HEK293 (cell line): ENCODE data around the gene TMPRSS6.

Experiments
- BCL11B ChIP-seq: fragments of 450-650 bp; formaldehyde crosslinking; IDR thresholded peaks from 2 replicates; pipeline ENCODE4 v1.5.1; 2016; ENCODE audit warnings: low read depth, missing biosample characterization, missing genetic modification characterization
- GLI4 ChIP-seq: fragments of 450-650 bp; formaldehyde crosslinking; IDR thresholded peaks from 2 replicates; pipeline ENCODE4 v1.5.1; 2016; ENCODE audit warnings: missing biosample characterization, missing genetic modification characterization
- HOXA7 ChIP-seq: sonication (generic); formaldehyde crosslinking; IDR thresholded peaks from 2 replicates; pipeline ENCODE4 v1.8.1; 2022; ENCODE audit warnings: missing genetic modification reagents, borderline replicate concordance
- KLF8 ChIP-seq: fragments of 450-650 bp; formaldehyde crosslinking; IDR thresholded peaks from 2 replicates; pipeline ENCODE4 v1.5.1; 2016; ENCODE audit warnings: missing biosample characterization, missing genetic modification characterization
- MYNN ChIP-seq: fragments of 450-650 bp; formaldehyde crosslinking; IDR thresholded peaks from 2 replicates; pipeline ENCODE4 v1.5.1; 2016; ENCODE audit warnings: missing biosample characterization, missing genetic modification characterization, borderline replicate concordance
- SP3 ChIP-seq: fragments of 450-650 bp; formaldehyde crosslinking; IDR thresholded peaks from 2 replicates; pipeline ENCODE4 v1.5.1; 2016; ENCODE audit warnings: missing biosample characterization, missing genetic modification characterization
- YY2 ChIP-seq: fragments of 450-650 bp; formaldehyde crosslinking; IDR thresholded peaks from 2 replicates; pipeline ENCODE4 v1.5.1; 2016; ENCODE audit warnings: missing biosample characterization, missing genetic modification characterization
- ZBTB20 ChIP-seq: fragments of 450-650 bp; formaldehyde crosslinking; IDR thresholded peaks from 2 replicates; pipeline ENCODE4 v1.5.1; 2016; ENCODE audit warnings: missing biosample characterization, missing genetic modification characterization
- ZBTB48 ChIP-seq: fragments of 450-650 bp; formaldehyde crosslinking; IDR thresholded peaks from 2 replicates; pipeline ENCODE4 v1.5.1; 2016; ENCODE audit warnings: missing biosample characterization, missing genetic modification characterization
- ZBTB8A ChIP-seq: fragments of 450-650 bp; formaldehyde crosslinking; IDR thresholded peaks from 2 replicates; pipeline ENCODE4 v1.5.1; 2016; ENCODE audit warnings: missing biosample characterization, missing genetic modification characterization
- ZFHX2 ChIP-seq: fragments of 450-650 bp; formaldehyde crosslinking; conservative IDR thresholded peaks from 2 replicates; pipeline ENCODE4 v1.5.1; 2016; ENCODE audit warnings: missing biosample characterization, missing genetic modification characterization
- ZFP37 ChIP-seq: fragments of 450-650 bp; formaldehyde crosslinking; IDR thresholded peaks from 2 replicates; pipeline ENCODE4 v1.5.1; 2016; ENCODE audit warnings: missing biosample characterization, missing genetic modification characterization
- ZNF19 ChIP-seq: fragments of 450-650 bp; formaldehyde crosslinking; IDR thresholded peaks from 2 replicates; pipeline ENCODE4; 2016; ENCODE audit warnings: missing biosample characterization, missing genetic modification characterization, low read depth
- ZNF239 ChIP-seq: fragments of 450-650 bp; formaldehyde crosslinking; IDR thresholded peaks from 2 replicates; pipeline ENCODE4 v1.5.1; 2016; ENCODE audit warnings: missing biosample characterization, missing genetic modification characterization
- ZNF311 ChIP-seq: fragments of 450-650 bp; formaldehyde crosslinking; IDR thresholded peaks from 2 replicates; pipeline ENCODE4 v1.5.1; 2017; ENCODE audit warnings: missing biosample characterization, missing genetic modification characterization, borderline replicate concordance
- ZNF324 ChIP-seq: fragments of 450-650 bp; formaldehyde crosslinking; IDR thresholded peaks from 2 replicates; pipeline ENCODE4 v1.5.1; 2016; ENCODE audit warnings: missing biosample characterization, missing genetic modification characterization
- ZNF354C ChIP-seq: fragments of 450-650 bp; formaldehyde crosslinking; IDR thresholded peaks from 2 replicates; pipeline ENCODE4 v1.5.1; 2016; ENCODE audit warnings: missing biosample characterization, missing genetic modification characterization, low read depth, borderline replicate concordance
- ZNF48 ChIP-seq: fragments of 450-650 bp; formaldehyde crosslinking; IDR thresholded peaks from 2 replicates; pipeline ENCODE4 v1.5.1; 2016; ENCODE audit warnings: missing biosample characterization, missing genetic modification characterization
- ZNF792 ChIP-seq: fragments of 450-650 bp; formaldehyde crosslinking; IDR thresholded peaks from 2 replicates; pipeline ENCODE4 v1.5.1; 2016; ENCODE audit warnings: missing biosample characterization, missing genetic modification characterization
- ZNF837 ChIP-seq: fragments of 450-650 bp; formaldehyde crosslinking; IDR thresholded peaks from 2 replicates; pipeline ENCODE4 v1.5.1; 2016; ENCODE audit warnings: missing biosample characterization, missing genetic modification characterization
- TF ChIP-seq, protein P1 (sequence below): fragments of 450-650 bp; formaldehyde crosslinking; IDR thresholded peaks from 2 replicates; pipeline ENCODE4 v1.5.1; 2017; ENCODE audit warnings: missing biosample characterization, missing genetic modification characterization
- TF ChIP-seq, protein P2 (sequence below): fragments of 450-650 bp; formaldehyde crosslinking; conservative IDR thresholded peaks from 2 replicates; pipeline ENCODE4 v1.5.1; 2016; ENCODE audit warnings: low read depth, missing biosample characterization, missing genetic modification characterization
- TF ChIP-seq, protein P3 (sequence below): fragments of 450-650 bp; formaldehyde crosslinking; IDR thresholded peaks from 2 replicates; pipeline ENCODE4 v1.5.1; 2016; ENCODE audit warnings: missing biosample characterization, missing genetic modification characterization, borderline replicate concordance
- TF ChIP-seq, protein P4 (sequence below): fragments of 450-650 bp; formaldehyde crosslinking; IDR thresholded peaks from 2 replicates; pipeline ENCODE4 v1.5.1; 2016; ENCODE audit warnings: missing biosample characterization, missing genetic modification characterization
- TF ChIP-seq, protein P5 (sequence below): fragments of 450-650 bp; formaldehyde crosslinking; IDR thresholded peaks from 2 replicates; pipeline ENCODE4 v1.5.1; 2016; ENCODE audit warnings: missing biosample characterization, missing genetic modification characterization

Gene TMPRSS6

DNA sequence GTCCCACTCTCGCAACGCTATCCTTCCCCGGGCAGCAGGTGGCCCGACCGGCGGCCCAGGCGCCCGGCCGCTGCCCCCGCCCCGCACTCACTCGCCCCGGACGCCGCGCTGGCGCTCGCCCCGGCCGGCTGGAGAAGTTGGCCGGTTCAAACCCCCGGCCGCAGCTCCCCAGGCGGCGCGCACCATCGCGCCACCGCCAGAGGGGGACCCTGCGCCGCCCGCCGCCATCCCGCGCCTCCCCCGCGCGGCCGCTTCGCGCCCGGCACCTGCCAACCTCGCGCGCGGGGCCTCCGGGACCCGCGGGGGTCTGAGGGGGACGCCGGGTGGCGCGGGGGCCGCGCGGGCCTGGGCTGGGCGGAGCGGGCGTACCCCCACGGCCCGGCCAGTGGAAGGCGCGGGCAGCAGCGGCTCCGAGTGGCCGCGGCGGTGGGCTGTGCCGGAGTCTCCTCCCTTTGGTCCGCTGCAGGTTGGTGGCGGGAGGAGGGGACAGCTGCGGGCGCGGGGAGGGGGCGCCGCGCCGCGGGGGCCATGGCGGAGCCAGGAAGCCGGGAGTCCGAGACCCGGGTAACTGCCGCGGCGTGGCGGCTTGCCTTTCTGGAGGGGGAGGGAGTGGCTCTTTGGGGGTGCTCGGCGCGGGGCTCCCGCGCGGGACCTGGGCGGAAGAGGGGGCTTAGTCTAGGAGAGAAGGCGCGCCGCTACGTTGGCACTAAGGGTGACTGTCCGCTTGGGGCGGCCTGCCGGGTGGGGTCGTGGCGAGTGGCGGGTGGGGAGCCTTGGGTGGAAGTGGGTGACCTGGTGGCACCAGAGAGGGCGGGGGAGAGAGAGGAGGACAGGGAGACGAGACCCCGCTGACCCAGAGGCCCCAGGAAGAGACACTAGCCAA lies 90.0 kb downstream of the TMPRSS6 start, which contains the start of the genes MPST and TST (continued):
- TF ChIP-seq ZBTB48 (tag by site-specific recombination) (0 out of 2 replicates have a peak, but pooled peaks have one; percentile 41), HOXA7 (CRISPR knock-in tag) (no peak), SP3 (tag by site-specific recombination) (peak; percentile 53; the same call in 1 of the 2 replicates), ZNF354C (no peak), ZFHX2 (tag by site-specific recombination) (peak; percentile 24; the same call in 1 of the 2 replicates), BCL11B (0 out of 2 replicates have a peak, but pooled peaks have one; percentile 61), KLF8 (tag by site-specific recombination) (peak; percentile 89), YY2 (tag by site-specific recombination) (peak; percentile 68), ZNF324 (no peak), ZNF48 (no peak), ZNF239 (no peak), ZFP37 (tag by site-specific recombination) (no peak), GLI4 (tag by site-specific recombination) (no peak), MYNN (tag by site-specific recombination) (no peak), ZNF19 (tag by site-specific recombination) (no peak), ZNF792 (no peak), ZNF837 (no peak), ZBTB20 (tag by site-specific recombination) (peak; percentile 83), ZBTB8A (tag by site-specific recombination) (peak; percentile 33), ZNF311 (tag by site-specific recombination) (no peak)
- TF ChIP-seq, protein P1, sequence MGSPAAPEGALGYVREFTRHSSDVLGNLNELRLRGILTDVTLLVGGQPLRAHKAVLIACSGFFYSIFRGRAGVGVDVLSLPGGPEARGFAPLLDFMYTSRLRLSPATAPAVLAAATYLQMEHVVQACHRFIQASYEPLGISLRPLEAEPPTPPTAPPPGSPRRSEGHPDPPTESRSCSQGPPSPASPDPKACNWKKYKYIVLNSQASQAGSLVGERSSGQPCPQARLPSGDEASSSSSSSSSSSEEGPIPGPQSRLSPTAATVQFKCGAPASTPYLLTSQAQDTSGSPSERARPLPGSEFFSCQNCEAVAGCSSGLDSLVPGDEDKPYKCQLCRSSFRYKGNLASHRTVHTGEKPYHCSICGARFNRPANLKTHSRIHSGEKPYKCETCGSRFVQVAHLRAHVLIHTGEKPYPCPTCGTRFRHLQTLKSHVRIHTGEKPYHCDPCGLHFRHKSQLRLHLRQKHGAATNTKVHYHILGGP (tag by site-specific recombination): no peak
- TF ChIP-seq, protein P2, sequence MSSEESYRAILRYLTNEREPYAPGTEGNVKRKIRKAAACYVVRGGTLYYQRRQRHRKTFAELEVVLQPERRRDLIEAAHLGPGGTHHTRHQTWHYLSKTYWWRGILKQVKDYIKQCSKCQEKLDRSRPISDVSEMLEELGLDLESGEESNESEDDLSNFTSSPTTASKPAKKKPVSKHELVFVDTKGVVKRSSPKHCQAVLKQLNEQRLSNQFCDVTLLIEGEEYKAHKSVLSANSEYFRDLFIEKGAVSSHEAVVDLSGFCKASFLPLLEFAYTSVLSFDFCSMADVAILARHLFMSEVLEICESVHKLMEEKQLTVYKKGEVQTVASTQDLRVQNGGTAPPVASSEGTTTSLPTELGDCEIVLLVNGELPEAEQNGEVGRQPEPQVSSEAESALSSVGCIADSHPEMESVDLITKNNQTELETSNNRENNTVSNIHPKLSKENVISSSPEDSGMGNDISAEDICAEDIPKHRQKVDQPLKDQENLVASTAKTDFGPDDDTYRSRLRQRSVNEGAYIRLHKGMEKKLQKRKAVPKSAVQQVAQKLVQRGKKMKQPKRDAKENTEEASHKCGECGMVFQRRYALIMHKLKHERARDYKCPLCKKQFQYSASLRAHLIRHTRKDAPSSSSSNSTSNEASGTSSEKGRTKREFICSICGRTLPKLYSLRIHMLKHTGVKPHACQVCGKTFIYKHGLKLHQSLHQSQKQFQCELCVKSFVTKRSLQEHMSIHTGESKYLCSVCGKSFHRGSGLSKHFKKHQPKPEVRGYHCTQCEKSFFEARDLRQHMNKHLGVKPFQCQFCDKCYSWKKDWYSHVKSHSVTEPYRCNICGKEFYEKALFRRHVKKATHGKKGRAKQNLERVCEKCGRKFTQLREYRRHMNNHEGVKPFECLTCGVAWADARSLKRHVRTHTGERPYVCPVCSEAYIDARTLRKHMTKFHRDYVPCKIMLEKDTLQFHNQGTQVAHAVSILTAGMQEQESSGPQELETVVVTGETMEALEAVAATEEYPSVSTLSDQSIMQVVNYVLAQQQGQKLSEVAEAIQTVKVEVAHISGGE: peak; percentile 50; the same call in 1 of the 2 replicates
- TF ChIP-seq, protein P3, sequence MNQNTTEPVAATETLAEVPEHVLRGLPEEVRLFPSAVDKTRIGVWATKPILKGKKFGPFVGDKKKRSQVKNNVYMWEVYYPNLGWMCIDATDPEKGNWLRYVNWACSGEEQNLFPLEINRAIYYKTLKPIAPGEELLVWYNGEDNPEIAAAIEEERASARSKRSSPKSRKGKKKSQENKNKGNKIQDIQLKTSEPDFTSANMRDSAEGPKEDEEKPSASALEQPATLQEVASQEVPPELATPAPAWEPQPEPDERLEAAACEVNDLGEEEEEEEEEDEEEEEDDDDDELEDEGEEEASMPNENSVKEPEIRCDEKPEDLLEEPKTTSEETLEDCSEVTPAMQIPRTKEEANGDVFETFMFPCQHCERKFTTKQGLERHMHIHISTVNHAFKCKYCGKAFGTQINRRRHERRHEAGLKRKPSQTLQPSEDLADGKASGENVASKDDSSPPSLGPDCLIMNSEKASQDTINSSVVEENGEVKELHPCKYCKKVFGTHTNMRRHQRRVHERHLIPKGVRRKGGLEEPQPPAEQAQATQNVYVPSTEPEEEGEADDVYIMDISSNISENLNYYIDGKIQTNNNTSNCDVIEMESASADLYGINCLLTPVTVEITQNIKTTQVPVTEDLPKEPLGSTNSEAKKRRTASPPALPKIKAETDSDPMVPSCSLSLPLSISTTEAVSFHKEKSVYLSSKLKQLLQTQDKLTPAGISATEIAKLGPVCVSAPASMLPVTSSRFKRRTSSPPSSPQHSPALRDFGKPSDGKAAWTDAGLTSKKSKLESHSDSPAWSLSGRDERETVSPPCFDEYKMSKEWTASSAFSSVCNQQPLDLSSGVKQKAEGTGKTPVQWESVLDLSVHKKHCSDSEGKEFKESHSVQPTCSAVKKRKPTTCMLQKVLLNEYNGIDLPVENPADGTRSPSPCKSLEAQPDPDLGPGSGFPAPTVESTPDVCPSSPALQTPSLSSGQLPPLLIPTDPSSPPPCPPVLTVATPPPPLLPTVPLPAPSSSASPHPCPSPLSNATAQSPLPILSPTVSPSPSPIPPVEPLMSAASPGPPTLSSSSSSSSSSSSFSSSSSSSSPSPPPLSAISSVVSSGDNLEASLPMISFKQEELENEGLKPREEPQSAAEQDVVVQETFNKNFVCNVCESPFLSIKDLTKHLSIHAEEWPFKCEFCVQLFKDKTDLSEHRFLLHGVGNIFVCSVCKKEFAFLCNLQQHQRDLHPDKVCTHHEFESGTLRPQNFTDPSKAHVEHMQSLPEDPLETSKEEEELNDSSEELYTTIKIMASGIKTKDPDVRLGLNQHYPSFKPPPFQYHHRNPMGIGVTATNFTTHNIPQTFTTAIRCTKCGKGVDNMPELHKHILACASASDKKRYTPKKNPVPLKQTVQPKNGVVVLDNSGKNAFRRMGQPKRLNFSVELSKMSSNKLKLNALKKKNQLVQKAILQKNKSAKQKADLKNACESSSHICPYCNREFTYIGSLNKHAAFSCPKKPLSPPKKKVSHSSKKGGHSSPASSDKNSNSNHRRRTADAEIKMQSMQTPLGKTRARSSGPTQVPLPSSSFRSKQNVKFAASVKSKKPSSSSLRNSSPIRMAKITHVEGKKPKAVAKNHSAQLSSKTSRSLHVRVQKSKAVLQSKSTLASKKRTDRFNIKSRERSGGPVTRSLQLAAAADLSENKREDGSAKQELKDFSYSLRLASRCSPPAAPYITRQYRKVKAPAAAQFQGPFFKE: no peak
- TF ChIP-seq, protein P4, sequence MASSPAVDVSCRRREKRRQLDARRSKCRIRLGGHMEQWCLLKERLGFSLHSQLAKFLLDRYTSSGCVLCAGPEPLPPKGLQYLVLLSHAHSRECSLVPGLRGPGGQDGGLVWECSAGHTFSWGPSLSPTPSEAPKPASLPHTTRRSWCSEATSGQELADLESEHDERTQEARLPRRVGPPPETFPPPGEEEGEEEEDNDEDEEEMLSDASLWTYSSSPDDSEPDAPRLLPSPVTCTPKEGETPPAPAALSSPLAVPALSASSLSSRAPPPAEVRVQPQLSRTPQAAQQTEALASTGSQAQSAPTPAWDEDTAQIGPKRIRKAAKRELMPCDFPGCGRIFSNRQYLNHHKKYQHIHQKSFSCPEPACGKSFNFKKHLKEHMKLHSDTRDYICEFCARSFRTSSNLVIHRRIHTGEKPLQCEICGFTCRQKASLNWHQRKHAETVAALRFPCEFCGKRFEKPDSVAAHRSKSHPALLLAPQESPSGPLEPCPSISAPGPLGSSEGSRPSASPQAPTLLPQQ (tag by site-specific recombination): peak; percentile 43; the same call in 1 of the 2 replicates
- TF ChIP-seq, protein P5, sequence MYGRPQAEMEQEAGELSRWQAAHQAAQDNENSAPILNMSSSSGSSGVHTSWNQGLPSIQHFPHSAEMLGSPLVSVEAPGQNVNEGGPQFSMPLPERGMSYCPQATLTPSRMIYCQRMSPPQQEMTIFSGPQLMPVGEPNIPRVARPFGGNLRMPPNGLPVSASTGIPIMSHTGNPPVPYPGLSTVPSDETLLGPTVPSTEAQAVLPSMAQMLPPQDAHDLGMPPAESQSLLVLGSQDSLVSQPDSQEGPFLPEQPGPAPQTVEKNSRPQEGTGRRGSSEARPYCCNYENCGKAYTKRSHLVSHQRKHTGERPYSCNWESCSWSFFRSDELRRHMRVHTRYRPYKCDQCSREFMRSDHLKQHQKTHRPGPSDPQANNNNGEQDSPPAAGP (tag by site-specific recombination): peak; percentile 79
